Measurements from ENCODE around the gene RRM2.

The RRM2 gene

DNA sequence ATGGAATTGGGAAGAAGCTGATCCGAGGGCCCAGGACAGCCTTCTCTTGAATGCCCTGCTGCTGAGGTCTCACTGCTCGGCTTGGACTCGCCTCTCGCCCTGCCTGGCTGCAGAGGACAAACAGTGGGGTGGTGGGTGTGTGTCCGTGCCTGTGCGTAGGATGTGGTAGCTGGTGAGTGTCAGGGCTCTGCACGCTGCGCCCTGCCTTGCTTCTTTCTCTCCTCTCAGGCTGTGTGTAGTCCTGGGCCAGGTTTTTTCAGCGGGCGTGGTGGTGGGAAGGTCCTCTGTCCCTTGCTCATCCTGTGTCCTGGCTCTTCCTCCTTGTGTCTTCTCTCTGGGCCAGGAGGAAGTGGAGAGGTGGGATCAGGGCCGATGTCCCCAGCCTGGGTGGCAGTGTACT lies 44.8 kb downstream of the RRM2 start:
- H3K27me3 ChIP-seq (ENCODE audit: insufficient read depth, low read length, poor library complexity), result no peaks in the 10 kb centered on the region
- peaks cover 94% of the 10 kb centered on the region for H3K36me3 ChIP-seq (ENCODE audit: insufficient read depth, low read length)
- no peak for ATAC-seq (ENCODE audit: insufficient read depth, low read depth)
- H3K9ac ChIP-seq (ENCODE audit: low read depth, low read length), result no peak overlapping the region
- no peaks in the 10 kb centered on the region for H3K4me1 ChIP-seq (ENCODE audit: insufficient read depth, low read length)
- TF ChIP-seq, protein P1, sequence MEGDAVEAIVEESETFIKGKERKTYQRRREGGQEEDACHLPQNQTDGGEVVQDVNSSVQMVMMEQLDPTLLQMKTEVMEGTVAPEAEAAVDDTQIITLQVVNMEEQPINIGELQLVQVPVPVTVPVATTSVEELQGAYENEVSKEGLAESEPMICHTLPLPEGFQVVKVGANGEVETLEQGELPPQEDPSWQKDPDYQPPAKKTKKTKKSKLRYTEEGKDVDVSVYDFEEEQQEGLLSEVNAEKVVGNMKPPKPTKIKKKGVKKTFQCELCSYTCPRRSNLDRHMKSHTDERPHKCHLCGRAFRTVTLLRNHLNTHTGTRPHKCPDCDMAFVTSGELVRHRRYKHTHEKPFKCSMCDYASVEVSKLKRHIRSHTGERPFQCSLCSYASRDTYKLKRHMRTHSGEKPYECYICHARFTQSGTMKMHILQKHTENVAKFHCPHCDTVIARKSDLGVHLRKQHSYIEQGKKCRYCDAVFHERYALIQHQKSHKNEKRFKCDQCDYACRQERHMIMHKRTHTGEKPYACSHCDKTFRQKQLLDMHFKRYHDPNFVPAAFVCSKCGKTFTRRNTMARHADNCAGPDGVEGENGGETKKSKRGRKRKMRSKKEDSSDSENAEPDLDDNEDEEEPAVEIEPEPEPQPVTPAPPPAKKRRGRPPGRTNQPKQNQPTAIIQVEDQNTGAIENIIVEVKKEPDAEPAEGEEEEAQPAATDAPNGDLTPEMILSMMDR (IDR thresholded peaks at IDR 0.05; ENCODE audit: borderline replicate concordance, extremely low read depth, low read length, poor library complexity, severe bottlenecking), result no peak
- no peak for TF ChIP-seq EZH2 (IDR thresholded peaks at IDR 0.05; ENCODE audit: borderline replicate concordance, low read depth, low read length, severe bottlenecking)
- H3K27ac ChIP-seq (ENCODE audit: low read length), result no peak overlapping the region
- no peaks in the 10 kb centered on the region for H3K9me3 ChIP-seq (ENCODE audit: insufficient read depth, low read length, severe bottlenecking)
- no peaks in the 10 kb centered on the region; the same call in 1 of the 2 replicates for H3K79me2 ChIP-seq (ENCODE audit: insufficient read depth, low read length)
- H2AFZ ChIP-seq (ENCODE audit: low read depth, low read length), result no peak overlapping the region
- H4K20me1 ChIP-seq (ENCODE audit: insufficient read depth, low read length), result peaks cover 41% of the 10 kb centered on the region
- no peak for DNase-seq
- H3K4me2 ChIP-seq (ENCODE audit: insufficient read depth, low read length), result no peak overlapping the region
- H3K4me3 ChIP-seq (ENCODE audit: low read depth in 1 of 2, low read length in 2 of 2), result no peak overlapping the region

GRCh38 chr2:10168221-10168620 lies 45.7 kb downstream of the RRM2 start:
- no peak for TF ChIP-seq EZH2 (IDR thresholded peaks at IDR 0.05; ENCODE audit: borderline replicate concordance, low read depth, low read length, severe bottlenecking)
- TF ChIP-seq, protein P1 (IDR thresholded peaks at IDR 0.05; ENCODE audit: borderline replicate concordance, extremely low read depth, low read length, poor library complexity, severe bottlenecking), result no peak
- Histone ChIP-seq H3K27ac (ENCODE audit: low read length) (no peak overlapping the region), H3K4me2 (ENCODE audit: insufficient read depth, low read length) (no peak overlapping the region), H3K9ac (ENCODE audit: low read depth, low read length) (no peak overlapping the region), H3K79me2 (ENCODE audit: insufficient read depth, low read length) (no peaks in the 10 kb centered on the region; the same call in 1 of the 2 replicates), H2AFZ (ENCODE audit: low read depth, low read length) (no peak overlapping the region), H3K4me3 (ENCODE audit: low read depth in 1 of 2, low read length in 2 of 2) (no peak overlapping the region), H3K9me3 (ENCODE audit: insufficient read depth, low read length, severe bottlenecking) (no peaks in the 10 kb centered on the region), H3K36me3 (ENCODE audit: insufficient read depth, low read length) (peaks cover 95% of the 10 kb centered on the region), H4K20me1 (ENCODE audit: insufficient read depth, low read length) (peaks cover 44% of the 10 kb centered on the region), H3K4me1 (ENCODE audit: insufficient read depth, low read length) (no peaks in the 10 kb centered on the region), H3K27me3 (ENCODE audit: insufficient read depth, low read length, poor library complexity) (no peaks in the 10 kb centered on the region)
- no peak for DNase-seq
- no peak for ATAC-seq (ENCODE audit: insufficient read depth, low read depth)

- Histone ChIP-seq H3K9ac (ENCODE audit: low read depth, low read length) (no peak overlapping the region), H3K4me2 (ENCODE audit: insufficient read depth, low read length) (no peak overlapping the region), H4K20me1 (ENCODE audit: insufficient read depth, low read length) (peaks cover 48% of the 10 kb centered on the region), H3K4me3 (ENCODE audit: low read depth in 1 of 2, low read length in 2 of 2) (no peak overlapping the region), H2AFZ (ENCODE audit: low read depth, low read length) (no peak overlapping the region), H3K4me1 (ENCODE audit: insufficient read depth, low read length) (no peaks in the 10 kb centered on the region), H3K9me3 (ENCODE audit: insufficient read depth, low read length, severe bottlenecking) (no peaks in the 10 kb centered on the region), H3K27me3 (ENCODE audit: insufficient read depth, low read length, poor library complexity) (no peaks in the 10 kb centered on the region), H3K36me3 (ENCODE audit: insufficient read depth, low read length) (peaks cover 95% of the 10 kb centered on the region), H3K27ac (ENCODE audit: low read length) (no peak overlapping the region), H3K79me2 (ENCODE audit: insufficient read depth, low read length) (peaks cover 2% of the 10 kb centered on the region; the same call in 1 of the 2 replicates)
- no peak for DNase-seq
- ATAC-seq (ENCODE audit: insufficient read depth, low read depth), result no peak
- no peak for TF ChIP-seq EZH2 (IDR thresholded peaks at IDR 0.05; ENCODE audit: borderline replicate concordance, low read depth, low read length, severe bottlenecking)
- TF ChIP-seq, protein P1 (IDR thresholded peaks at IDR 0.05; ENCODE audit: borderline replicate concordance, extremely low read depth, low read length, poor library complexity, severe bottlenecking), result no peak
These were observed 46.6 kb downstream of the RRM2 start for GRCh38 chr2:10169053-10169578.
